C4-2B (cell line): Measurements from ENCODE around the gene NUDT14.

Experiments used
- H3K27ac ChIP-seq: fragments of 450-650 bp; 2 replicates; pipeline ENCODE4 v1.5.1; 2017
- ZFX ChIP-seq: fragments of 450-650 bp; IDR thresholded peaks from 2 replicates; pipeline ENCODE4 v1.6.1; 2017
- TF ChIP-seq, protein P1 (sequence below): fragments of 450-650 bp; conservative IDR thresholded peaks from 2 replicates; pipeline ENCODE4 v1.5.1; 2017; ENCODE audit warnings: mild to moderate bottlenecking

Gene NUDT14

DNA sequence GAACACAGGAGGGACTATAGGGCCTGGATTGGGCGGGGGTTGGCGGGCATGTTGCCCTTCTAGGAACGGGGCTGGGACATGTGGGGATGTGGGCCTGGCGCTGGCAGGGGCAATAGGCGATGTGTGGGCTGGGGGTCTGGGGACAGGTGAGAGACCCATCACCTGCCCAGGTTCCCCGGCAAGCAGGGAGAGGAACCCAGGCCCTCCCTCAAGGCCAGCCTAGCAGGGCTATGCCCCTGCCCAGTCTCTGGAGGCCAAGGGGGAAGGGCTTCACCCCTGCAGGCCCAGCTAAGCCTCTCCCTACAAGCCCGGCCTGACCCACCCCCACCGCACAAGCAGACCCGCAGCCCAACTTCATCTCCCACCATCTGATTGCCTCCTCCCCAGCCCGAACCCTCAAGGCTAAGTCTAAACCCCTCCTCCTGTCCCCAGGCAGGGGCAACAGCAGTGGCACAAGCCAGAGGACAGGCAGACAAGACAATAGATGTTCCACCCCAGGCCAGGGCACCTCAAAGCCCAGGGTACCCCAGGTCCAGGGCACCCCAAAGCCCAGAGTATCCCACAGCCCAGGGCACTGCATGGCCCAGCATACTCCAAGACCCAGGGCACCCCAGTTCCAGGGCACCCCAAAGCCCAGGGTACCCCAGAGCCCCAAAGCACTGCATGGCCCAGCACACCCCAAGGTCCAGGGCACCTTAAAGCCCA lies 19.0 kb downstream of the NUDT14 start:
- TF ChIP-seq ZFX = no peak
- TF ChIP-seq, protein P1, sequence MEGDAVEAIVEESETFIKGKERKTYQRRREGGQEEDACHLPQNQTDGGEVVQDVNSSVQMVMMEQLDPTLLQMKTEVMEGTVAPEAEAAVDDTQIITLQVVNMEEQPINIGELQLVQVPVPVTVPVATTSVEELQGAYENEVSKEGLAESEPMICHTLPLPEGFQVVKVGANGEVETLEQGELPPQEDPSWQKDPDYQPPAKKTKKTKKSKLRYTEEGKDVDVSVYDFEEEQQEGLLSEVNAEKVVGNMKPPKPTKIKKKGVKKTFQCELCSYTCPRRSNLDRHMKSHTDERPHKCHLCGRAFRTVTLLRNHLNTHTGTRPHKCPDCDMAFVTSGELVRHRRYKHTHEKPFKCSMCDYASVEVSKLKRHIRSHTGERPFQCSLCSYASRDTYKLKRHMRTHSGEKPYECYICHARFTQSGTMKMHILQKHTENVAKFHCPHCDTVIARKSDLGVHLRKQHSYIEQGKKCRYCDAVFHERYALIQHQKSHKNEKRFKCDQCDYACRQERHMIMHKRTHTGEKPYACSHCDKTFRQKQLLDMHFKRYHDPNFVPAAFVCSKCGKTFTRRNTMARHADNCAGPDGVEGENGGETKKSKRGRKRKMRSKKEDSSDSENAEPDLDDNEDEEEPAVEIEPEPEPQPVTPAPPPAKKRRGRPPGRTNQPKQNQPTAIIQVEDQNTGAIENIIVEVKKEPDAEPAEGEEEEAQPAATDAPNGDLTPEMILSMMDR = no peak
- peak overlapping the region; percentile 37 for H3K27ac ChIP-seq

DNA sequence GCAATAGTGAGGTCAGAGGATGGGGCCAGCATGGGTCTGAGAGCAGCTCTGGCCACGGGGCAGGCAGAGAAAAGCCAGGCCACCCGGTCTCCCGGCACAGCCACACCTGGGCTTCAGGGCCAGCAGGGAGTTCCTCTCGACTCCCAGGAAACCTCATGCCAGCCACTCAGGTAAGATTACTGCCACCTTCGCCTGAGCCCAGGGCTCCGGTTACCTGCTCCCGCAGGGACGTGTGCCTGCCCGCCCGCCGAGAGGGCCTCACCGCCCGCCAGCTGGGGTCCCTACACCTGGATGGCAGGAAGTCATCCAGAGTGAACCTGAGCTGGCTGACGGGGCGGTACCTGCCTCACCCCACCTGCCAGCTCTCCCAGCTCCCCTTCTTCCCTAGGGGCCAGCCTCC lies 19.8 kb downstream of the NUDT14 start:
- TF ChIP-seq, protein P1 = no peak
- no peak for TF ChIP-seq ZFX

DNA sequence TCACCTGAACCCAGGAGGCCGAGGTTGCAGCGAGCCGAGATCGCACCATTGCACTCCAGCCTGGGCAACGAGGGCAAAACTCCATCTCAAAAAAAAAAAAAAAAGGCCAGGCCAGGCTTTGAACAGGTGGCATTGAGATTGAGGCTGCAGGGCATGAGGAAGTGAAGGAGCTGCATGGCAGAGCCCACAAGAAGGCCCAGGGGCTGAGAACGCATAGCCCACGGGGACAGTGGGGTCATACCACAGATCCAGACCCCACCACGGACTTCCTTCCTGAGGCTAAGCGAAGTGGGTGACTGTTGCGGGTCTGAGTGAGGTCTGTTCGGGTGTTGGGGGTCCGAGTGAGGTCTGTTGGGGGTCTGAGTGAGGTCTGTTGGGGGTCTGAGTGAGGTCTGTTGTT lies 20.3 kb downstream of the NUDT14 start:
- TF ChIP-seq, protein P1 = no peak
- TF ChIP-seq ZFX = no peak
- H3K27ac ChIP-seq = no peak overlapping the region

More for the DNA sequence above, 19.8 kb downstream of the NUDT14 start:
- no peak overlapping the region for H3K27ac ChIP-seq

DNA sequence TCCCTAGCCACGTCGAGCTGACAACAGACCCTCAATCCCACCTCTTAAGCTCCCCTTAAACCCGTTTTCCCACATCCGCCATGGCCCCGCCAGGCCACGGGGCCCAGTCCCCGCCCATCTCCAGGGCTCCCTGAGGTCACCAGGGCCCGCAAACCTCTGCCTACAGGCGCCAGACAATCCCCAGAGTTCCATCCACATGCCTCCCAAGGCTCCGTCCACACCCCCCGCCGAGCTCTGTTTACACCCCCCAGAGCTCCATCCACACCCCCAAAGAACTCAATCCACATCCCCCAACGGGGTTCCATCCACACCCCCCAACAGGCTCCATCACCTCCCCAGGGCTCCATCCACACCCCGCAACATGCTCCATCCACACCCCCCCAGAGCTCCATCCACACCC lies 21.8 kb downstream of the NUDT14 start:
- H3K27ac ChIP-seq = no peak overlapping the region
- TF ChIP-seq, protein P1 = no peak
- no peak for TF ChIP-seq ZFX

DNA sequence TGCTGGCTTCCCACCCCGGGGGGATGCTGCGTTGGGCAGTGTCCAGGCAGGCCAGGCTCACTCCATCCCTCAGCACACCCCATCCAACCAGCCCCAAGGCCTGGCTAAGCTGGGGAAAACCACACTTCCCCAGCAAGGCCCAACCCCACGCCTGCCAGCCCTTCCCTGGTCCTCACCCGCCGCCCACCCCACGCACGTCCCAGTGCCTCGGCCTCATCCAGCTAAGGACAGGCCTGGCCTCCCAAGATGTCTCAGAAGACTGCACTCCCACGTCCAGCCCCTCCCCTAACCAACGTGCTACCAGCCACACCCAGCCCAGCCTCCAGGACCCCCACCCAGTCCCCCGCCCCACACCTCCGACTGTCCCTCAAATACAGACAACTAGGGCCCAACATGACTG lies 22.3 kb downstream of the NUDT14 start:
- H3K27ac ChIP-seq = no peak overlapping the region
- no peak for TF ChIP-seq ZFX
- TF ChIP-seq, protein P1 = no peak

DNA sequence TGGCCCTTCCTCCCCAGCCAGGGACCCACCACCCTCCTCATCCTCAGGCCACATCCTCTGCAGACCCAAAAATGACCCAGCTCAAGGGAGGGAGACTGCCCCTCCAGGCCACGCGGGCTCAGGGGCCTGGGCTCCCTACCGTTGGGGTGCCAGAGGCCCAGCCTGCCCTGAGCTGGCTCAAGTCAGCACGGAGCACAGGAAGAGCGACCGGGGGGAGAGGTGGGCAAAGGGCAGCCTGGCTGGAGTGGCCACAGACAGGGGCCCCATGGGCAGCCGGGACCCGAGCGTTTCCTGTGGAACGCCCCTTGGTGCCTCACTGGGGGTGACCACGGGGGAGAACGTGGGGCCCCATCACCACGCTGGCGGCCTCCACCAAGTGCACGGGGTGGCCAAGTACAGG lies 23.2 kb downstream of the NUDT14 start:
- H3K27ac ChIP-seq = no peak overlapping the region
- no peak for TF ChIP-seq ZFX
- TF ChIP-seq, protein P1 = no peak

DNA sequence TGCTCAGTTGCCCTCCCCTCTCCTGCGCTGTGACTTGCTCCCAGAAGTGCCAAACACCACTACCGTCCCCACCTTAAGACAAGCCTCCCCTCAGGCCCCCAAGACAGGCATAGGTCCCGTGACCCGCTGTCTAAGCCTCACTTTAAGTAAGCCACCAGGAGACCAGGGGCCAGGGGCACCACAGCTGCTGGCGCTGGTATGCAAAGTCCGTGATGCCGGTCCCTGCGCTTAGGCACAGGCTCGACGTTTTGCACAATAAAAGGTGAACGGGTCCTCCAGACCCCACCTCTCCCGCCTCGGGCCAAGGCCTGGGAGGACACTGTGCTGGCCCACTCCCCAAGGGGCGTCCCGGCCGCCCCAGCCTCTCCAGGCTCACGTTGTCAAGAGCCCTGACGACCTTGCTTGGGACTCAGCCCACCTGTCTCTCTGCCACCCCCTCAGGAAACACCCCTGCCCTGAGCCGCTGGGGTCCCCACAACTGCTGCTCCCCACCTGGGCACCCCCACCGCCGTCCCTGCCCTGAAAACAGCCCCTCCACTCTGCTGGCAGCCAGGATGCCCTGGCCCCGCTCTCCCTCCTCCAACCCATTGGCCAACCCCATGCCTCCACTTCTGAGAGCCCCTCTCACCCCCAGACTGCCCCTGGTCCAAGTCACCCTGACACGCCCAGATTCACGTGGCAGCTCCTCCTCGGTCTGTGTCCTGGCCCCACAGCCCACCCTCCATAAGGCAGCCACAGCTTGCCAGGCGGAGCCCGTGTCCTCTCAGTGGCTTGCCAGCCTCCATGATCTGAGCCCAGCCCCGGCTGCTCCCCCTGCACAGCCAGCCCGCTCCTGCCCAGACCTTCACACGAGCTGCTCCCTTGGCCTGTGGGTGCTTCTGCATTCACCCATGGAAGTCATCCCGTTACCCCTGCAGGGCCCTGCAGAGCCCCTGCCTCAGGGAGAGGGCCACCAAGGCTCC lies 24.4 kb downstream of the NUDT14 start:
- TF ChIP-seq, protein P1 = no peak
- TF ChIP-seq ZFX = no peak

More for the DNA sequence above, 24.4 kb downstream of the NUDT14 start:
- no peak overlapping the region for H3K27ac ChIP-seq
